AG09319 (cell line): Measurements from ENCODE around the gene FAM193A.
A peak's percentile ranks its signal among the peaks of the same experiment; 100 is the strongest.

Experiments used
- DNase-seq: peaks from one replicate; pipeline ENCODE4 v3.0.0-alpha.2; 2010; ENCODE audit warnings: low read depth; ENCODE audit errors: extremely low read depth
- CTCF ChIP-seq: IDR thresholded peaks from 2 replicates; pipeline ENCODE4 v1.5.1; 2011; ENCODE audit warnings: low read depth, mild to moderate bottlenecking, inconsistent platforms, low read length, moderate library complexity

The FAM193A gene

GRCh38 chr4:2750719-2751605 lies 214.5 kb downstream of the FAM193A start:
- DNase-seq = no peak
- TF ChIP-seq CTCF = no peak

- no peak for DNase-seq
- TF ChIP-seq CTCF = no peak
These were observed 217.0 kb downstream of the FAM193A start for GRCh38 chr4:2753436-2753835.

GRCh38 chr4:2754848-2755819 lies 218.7 kb downstream of the FAM193A start:
- TF ChIP-seq CTCF = no peak
- DNase-seq = no peak

GRCh38 chr4:2755821-2756690 lies 219.6 kb downstream of the FAM193A start, which contains the start of gene TNIP2:
Gene TNIP2 (minus strand): TSS chr4:2756336. CDS start chr4:2756289, 47 bp downstream.
- no peak; the same call in 1 of the 2 replicates for TF ChIP-seq CTCF
- peak; percentile 55 for DNase-seq

GRCh38 chr4:2756691-2757350 lies 220.4 kb downstream of the FAM193A start:
- TF ChIP-seq CTCF = no peak
- no peak for DNase-seq

- no peak for TF ChIP-seq CTCF
These were observed 221.0 kb downstream of the FAM193A start for GRCh38 chr4:2757426-2757825.

More at GRCh38 chr4:2757426-2757825, 221.0 kb downstream of the FAM193A start:
- no peak for DNase-seq
